GM18519 (cell line): ENCODE measurements around the gene PLEKHF1.

ENCODE experiments used
- ATAC-seq: cut with Tn5 transposase; IDR thresholded peaks from one replicate; pipeline ENCODE4 v1.9.1; 2021; ENCODE audit warnings: mild to moderate bottlenecking, moderate library complexity; ENCODE audit not compliant: unreplicated experiment, low FRiP score

Gene PLEKHF1

DNA sequence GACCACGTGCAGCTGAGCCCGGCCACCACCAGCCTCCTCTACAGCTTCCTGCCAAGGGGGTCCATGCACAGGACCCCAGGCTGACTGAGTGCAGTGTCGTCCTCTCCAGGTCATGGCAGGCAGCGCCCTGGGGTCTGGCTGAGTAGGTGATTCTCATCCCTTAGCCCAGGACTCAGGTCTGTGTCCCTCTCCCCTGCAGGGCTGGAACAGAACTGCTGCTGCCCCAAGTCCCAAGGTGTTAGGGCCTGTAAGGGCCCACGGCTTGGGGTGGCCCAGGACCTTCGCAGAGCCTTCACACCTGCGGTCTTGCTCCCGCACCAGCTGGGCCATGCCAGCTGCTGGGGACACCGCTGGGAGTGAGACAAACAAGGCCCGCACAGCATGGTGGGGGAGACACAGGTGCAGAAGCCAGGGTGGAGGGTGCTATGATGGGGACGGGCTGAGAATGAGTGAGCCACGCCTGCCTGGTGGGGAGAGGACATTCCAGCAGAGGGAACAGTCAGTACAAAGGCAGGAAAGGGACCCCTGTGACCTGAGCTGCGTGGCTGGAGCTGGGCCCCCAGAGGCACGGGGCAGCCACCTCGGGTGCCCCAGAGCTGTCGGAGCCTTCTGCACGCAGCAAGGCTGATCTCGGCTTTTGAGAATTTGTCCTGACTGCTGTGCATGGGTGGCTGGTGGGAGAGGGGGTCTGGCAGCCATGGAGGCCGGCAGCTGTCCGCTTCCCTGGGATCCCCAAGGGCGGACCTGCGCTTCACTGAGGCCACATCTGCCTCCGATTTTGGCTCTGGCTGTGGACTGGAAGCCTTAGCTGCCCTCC lies 11.9 kb downstream of the PLEKHF1 start:
- ATAC-seq: no peak

DNA sequence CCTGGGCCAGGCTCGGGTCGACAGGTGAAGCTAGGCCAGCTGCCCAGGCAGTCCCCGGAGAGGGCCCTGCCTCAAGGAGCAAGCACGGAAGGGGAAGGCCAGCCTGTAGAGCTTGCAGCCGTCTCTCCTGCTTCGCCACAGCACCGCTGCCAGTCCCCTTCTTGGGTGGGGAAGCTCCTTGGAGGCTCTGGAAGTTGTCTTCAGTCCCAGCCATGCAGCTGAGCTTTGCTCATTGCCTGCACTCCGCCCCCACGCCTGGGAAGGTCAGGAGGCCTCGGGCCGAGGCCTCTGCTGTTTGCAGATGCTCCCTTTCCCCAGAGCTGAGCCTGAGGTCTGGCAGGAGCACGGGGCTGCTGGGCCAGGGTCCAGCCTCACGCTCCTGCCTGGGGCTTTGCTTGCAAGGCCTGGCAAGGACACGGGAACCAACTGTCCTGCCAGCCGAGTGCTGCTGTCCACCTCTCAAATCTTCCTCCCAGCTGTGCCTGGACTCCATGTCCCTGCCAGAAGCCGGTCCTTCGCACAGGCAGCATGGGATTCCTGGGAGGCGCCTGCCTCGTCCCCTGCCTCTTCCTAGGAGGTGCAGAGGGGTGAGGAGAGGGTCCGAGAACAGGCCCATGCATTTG lies 13.3 kb downstream of the PLEKHF1 start:
- ATAC-seq: no peak

DNA sequence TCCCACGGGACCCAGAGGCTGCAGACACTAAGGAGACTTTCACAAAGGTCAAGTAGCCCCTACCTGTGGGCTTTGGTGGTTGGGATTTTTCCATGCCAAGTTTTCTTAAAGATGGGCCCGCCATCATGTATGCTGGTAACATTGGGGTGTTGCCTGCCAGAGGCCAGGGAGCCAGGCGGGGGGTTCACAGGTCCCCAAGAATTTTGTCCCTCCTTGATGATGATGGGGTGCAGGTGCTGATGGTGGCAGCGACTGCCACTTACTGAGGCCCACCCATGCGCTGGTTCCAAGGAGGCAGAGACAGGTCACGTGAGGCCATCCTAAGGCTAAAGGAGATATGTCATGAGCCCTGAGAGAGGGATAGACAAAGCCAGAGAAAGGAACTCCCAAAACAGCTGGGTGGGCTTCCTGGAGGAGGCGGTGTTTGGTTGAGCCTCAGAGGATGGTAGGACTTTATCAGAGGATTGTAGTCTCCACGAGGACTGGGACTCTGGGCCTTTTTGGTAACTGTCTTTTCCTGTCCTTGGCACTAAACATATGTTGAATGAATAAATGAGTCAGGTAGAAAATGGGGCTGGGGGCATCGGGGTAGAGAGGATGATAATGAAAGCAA lies 14.4 kb downstream of the PLEKHF1 start:
- no peak for ATAC-seq

DNA sequence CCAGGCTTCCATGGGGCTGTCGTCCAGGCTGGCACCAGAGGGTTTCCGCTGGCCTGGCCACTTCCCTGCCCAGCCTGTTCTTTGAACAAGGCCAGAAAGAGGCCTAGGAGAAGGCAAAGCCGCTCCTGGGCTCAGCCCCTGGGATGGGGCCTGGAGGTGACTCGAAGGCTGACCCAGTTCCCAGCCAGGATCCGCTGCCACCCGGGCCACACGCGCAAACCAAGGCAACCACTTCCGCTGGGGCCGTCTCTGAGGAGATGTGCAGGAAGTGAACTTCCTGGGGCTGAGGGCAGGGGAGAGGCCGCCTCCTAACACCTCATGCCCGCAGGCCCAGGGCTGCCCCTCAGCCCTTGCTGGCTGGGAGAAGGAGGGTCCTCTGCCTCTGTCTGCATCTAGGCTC lies 15.2 kb downstream of the PLEKHF1 start:
- ATAC-seq: peak; percentile 47

DNA sequence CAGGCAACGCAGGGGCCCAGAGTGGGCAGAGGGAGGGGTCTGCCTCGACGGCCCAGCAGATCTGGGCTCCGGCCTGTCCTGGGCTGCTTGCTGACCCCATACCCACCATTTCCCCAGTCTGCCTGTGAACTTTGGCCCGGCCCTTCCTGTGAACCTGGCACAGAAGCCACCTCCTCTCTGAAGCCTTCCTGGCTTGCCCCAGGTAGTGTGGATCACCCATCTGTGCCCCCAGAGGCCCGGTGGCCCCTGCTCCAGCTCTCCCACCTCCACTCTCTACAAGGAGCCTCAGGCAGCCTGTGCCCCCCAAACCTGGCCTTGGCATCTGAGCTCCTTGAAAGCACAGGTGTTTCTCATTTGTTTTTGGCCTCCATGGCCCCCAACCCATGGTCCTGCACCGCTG lies 15.7 kb downstream of the PLEKHF1 start:
- ATAC-seq: no peak

DNA sequence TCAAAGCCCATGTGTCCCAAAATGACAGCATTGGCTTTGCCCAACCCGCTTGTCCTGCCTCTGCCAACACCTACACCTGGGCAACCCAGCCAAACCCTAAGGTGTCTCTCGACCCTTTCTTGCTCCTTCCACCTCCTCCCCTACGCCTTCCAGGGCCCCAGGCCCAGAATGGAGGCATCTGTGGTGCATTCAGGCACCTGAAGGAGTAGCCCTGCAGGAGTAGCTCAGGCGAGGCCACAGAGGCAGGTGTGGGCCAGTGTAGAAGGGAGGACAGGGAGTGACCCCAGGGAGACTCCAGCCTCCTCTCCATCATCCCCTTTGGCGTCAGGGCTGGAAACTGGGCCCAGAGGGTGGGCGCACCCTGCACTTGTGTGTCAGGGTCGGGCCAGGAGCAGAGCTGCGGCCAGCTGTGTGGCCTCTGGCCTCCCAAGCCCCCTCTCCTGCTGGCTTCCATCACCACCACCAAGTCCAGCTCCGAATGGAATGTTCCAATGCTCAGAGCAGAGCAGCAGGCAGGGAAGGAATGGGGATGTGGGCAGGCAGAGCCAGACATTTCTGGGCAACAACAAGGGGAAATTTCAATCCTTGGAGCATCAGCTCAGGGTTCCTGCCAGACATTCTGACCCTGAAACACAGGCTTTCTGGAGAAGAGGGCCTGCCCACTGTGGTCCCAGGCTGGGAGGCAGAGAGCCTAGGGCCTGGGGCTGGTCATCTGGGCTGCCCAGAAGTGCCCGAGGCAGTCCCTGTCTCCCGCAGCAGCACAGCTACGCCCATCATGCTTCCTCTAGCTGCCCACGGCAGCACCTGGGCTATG lies 16.4 kb downstream of the PLEKHF1 start:
- no peak for ATAC-seq

DNA sequence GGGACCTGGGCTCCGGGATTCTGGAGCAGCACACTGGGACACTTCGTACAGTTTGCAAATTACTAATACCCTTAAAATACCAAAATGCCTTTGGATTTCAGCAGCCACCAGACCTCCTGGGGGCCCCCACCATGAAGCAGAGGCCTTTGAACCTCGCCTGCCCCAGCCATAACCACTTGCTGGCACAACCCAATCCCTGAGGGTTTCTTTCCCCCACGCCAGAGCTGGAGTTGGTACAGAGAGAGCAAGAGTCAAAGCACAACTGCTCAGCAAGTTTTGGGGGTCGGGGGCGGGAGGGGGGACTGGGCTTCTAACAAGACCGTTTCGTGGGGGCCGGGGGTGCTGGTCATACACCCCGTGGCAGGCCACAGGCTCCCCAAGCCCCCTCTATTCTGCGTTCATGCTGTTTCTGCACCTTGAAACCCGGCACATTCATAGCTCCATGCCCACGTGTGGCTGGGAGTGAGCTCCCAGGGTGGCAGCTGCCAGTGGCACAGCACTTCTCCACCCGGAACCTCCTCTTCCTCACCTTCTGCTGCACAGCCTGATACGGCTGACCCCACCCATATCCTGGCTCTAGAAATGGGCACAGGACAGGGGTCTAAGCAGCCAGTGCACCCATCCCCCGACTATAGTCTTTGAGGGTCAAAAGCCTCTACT lies 17.1 kb downstream of the PLEKHF1 start:
- no peak for ATAC-seq

DNA sequence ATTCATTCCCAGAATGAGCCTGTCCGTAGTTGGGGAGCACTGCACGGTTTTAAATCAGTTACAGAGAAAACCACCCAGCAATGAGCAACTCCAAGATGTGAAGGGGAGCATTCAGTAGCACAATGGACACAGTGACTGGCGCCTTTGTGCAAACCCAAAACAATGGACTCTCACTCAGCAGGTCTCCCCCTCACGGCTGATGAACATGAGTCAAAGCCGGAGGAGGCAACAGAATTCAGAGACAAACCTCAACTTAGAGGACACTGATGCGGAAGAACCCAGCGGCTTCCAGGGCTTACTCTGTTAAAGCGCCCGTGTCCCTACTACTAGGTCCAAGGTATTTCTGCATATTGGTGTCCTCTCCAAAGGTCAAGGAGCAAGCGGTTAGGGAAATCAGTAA lies 17.7 kb downstream of the PLEKHF1 start:
- no peak for ATAC-seq

DNA sequence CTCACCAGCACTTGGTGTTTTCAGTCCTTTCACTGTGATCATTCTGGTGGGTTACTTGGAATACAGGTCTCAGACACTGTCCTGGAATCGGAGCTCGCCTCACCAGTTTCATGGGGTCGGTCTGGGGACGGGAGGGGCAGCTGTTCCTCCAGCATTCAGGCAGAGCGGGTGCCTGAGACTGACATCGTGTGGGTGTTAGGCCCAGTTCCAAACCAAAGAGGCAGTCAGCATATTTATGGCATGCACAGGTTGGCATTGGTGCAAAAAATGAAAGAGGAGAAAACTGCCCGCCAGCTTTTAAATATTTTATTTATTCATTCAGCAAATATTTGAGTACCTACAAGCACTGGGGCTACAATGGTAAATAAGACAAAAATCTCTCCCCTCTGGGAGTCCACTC lies 20.1 kb downstream of the PLEKHF1 start:
- ATAC-seq: no peak

DNA sequence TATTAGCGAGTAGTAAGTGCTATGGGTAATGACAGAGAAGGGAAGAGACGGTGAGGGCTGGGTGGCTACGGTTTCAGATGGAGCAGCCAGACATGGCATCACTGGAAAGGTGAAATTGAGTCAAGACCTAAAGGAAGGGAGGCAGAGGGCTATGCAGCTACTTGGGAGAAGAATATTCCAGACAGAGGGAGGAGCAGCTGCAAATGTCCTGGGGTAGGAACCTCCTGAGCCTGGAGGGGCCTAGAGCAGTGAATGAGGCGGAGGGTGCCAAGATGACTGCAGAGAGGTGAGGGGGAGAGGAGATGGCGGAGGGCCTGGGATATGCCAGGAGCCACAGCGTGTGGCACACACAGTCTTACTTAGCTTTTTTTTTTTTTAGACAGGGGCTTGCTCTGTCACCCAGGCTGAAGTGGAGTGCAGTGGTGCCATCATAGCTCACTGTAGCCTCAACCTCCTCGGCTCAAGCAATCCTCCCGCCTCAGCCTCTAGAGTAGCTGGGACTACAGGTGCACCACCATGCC lies 21.1 kb downstream of the PLEKHF1 start:
- no peak for ATAC-seq

DNA sequence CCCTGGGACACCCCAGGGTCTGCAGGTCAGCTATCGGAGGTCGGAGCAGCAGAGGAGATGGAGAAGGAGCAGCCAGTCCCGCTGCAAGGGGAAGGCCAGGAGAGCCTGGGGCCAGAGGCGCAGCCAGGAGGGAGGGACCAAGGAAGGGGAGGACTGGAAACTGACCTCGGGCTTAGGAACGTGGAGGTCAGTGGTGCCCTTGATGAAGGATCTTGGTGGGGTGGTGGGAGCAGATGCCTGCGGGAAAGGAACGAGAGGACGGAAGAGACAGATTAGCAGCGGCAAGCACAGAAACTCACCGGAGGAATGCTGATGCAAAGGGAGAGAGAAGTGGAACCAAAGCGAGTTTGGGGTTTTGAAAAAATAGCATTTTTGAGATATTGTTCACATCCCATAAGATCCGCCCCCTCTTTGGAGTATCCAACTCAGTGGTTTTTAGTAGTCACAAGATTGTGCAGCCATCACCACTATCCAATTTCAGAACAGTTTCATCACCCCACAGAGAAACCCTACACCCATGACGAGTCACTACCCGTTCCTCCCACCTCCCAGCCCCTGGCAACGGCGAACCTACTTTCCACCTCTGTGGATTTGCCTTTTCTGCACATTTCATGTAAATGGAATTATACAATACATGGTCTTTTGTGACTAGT lies 22.1 kb downstream of the PLEKHF1 start:
- no peak for ATAC-seq

DNA sequence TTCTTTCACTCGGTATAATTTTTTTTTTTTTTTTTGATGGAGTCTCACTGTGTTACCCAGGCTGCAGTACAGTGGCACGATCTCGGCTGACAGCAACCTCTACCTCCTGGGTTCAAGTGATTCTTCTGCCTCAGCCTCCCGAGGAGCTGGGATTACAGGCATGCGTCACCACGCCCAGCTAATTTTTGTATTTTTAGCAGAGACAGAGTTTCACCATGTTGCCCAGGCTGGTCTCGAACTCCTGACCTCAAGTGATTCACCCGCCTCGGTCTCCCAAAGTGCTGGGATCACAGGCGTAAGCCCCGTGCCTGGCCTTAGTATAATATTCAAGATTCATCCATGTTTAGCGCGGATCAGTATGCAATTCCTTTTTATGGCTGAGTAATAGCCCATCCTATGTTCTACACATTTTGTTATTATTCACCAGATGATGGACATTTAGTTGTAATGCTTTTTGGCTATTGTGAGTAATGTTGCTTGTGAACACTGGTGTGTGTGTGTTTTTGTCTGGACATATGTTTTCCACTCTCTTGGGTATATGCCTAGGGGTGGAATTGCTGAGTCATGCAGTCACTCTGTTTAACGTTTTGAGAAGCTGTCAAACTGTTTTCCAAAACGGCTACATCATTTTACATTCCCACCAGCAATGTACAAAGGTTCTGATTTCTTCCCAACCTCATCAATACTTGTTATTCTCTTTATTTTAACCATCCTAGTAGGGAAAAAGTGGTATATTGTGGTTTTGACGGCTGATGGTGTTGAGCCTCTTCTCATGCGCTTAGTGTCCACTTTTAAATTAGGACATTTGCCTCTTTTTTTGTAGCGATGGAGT lies 22.9 kb downstream of the PLEKHF1 start:
- no peak for ATAC-seq

DNA sequence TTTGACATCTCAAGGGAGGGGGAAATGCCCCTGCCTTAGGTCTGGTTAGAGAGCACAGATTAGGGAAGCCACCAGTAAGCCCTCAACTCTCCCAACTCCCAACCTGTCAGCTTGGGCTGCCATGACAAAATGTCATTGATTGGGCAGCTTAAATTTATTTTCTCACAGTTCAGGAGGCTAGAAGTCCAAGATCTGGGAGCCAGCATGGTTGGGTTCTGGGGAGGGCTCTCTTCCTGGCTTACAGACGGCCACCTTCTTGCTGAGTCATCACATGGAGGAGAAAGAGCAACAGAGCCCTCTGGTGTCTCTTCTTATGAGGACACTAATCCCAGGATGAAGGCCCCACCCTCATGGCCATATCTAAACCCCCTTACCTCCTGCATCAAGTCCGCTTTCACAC lies 25.6 kb downstream of the PLEKHF1 start:
- ATAC-seq: no peak

DNA sequence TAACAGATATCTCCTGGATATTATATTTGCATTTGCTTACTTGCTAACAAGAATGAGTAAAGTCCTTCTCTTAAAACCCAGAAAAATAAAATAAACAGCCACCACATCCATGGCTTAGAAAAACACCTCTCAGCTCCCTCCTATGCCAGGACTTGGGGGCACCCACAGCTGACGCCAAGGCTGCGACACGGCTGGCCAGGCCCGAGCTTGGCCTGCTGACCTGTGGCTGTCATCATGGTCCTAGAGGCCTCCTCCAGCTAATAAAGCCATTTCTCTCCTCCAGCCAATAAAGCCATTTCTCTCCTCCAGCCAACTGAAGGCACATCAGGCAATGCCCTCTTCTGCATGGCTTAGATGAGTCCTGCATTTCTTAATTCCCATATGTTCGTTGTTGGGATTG lies 28.9 kb downstream of the PLEKHF1 start:
- ATAC-seq: no peak

DNA sequence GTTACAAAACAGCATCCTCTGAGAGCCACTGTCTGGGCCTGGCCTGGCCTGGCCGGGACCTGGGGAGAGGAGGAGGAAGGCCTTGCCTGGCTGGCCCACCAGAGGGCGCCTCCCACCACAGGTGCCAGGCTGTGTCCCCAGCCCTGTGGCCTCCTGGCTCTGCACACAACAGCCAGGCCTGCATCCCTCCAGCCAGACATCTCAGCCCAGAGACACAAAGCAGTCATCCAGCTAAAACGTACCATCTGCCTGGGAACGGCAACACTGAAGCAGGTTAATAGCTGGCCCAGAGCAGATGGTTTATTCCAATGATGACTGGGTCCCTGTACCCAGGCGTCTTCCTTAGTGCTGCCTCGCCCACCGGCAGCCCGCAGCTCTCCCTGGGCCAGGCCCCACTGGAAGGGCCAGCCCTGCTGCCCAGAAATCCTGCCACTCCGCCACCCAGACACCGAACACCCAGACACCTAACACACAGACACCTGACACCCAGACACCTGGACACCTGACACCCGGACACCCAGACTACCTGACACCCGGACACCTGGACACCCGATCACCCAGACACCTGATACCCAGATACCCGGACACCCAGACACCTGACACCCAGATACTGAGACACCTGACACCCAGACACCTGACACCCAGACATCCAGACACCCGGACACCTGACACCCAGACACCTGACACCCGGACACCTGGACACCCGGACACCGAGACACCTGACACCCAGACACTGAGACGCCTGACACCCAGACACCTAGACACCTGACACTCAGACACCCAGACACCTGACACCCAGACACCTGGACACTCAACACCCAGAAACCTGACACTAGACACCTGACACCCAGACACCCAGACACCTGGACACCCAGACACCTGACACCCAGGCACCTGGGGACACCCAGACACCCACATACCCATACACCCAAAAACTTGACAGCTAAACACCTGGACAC lies 29.7 kb downstream of the PLEKHF1 start:
- peak; percentile 86 for ATAC-seq

DNA sequence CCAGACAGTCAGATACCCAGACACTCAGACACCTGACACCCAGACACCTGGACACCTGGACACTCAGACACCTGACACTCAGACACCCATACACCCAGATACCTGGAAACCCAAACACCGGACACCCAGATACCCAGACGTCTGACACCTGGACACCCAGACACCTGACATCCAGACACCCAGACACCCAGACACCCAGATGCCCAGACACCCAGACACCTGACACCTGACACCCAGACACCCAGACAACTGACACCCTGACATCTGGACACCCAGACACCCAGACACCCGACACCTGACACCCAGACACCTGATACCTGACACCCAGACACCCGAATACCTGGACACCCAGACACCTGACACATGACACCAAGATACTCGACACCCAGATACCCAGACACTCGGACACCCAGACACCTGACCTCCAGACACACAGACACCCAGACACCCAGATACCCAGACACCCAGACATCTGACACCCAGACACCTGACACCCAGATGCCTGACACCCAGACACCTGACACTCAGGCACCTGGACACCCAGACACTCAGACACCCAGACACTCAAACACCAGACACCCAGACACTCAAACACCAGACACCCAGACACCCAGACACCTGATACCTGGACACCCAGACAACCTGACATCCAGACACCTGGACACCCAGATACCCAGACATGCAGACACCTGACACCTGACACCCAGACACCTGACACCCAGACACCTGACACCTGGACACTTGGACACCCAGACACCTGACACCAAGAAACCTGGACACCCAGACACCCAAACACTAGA lies 30.7 kb downstream of the PLEKHF1 start:
- ATAC-seq: no peak

DNA sequence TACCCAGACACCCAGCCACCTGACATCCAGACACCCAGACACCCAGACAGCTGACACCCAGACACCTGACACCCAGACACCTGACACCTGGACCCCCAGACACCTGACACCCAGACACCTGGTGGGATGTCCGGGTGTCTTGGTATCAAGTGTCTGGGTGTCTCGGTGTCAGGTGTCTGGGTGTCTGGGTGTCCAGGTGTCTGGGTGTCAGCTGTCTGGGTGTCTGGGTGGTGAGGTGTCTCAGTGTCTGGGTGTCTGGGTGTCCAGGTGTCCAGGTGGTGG lies 31.2 kb downstream of the PLEKHF1 start:
- no peak for ATAC-seq
